MCF 10A (cell line): ENCODE measurements around the gene PXDC1. TPM values are rescaled to one million over a fixed set of nuclear protein-coding genes. Genes with fewer than 3 reads are reported as not detected.

Source experiments
- BruUV-seq: library from RNA; stranded (reverse); fragments of 400-500 nt; replicated peaks from 2 replicates; lab custom pipeline; 2021; lab: Mats Ljungman, UMichigan
- CTCF ChIA-PET: fragments of 300-600 bp; sonication (Branson Sonifier 250); formaldehyde crosslinking; extraction: SDS; loops from one replicate; lab custom pipeline; 2021; ENCODE audit warnings: antibody characterized with exemption, inconsistent platforms; lab: Yijun Ruan, JAX
- POLR2A ChIA-PET: fragments of 300-600, 350-650 bp; sonication (Branson Sonifier 250); formaldehyde crosslinking; extraction: SDS; loops from one replicate; lab custom pipeline; 2020; ENCODE audit warnings: antibody characterized with exemption, inconsistent platforms; lab: Yijun Ruan, JAX
- DNase-seq: peaks from one replicate; pipeline ENCODE4 v3.0.0-alpha.2; 2018; ENCODE audit not compliant: unreplicated experiment
- H3K27ac Mint-ChIP-seq: one replicate; pipeline ENCODE4 v1.8.0; 2022; ENCODE audit warnings: mild to moderate bottlenecking, low read depth, mixed read lengths; ENCODE audit not compliant: unreplicated experiment
- H3K27me3 Mint-ChIP-seq: one replicate; pipeline ENCODE4 v1.8.0; 2022; ENCODE audit warnings: mixed read lengths; ENCODE audit not compliant: insufficient read depth, unreplicated experiment
- H3K36me3 Mint-ChIP-seq: one replicate; pipeline ENCODE4 v1.8.0; 2022; ENCODE audit warnings: mild to moderate bottlenecking, moderate library complexity, mixed read lengths; ENCODE audit not compliant: insufficient read depth, unreplicated experiment
- H3K4me1 Mint-ChIP-seq: one replicate; pipeline ENCODE4 v1.8.0; 2022; ENCODE audit warnings: mixed read lengths; ENCODE audit not compliant: insufficient read depth, unreplicated experiment
- H3K4me3 Mint-ChIP-seq: one replicate; pipeline ENCODE4 v1.8.0; 2022; ENCODE audit warnings: mild to moderate bottlenecking, moderate library complexity, mixed read lengths; ENCODE audit not compliant: unreplicated experiment
- H3K9me3 Mint-ChIP-seq: one replicate; pipeline ENCODE4 v1.8.0; 2022; ENCODE audit warnings: mixed read lengths; ENCODE audit not compliant: unreplicated experiment
- intact Hi-C: fragments of 100-400 bp; cut with micrococcal nuclease; formaldehyde crosslinking; loops from 2 replicates; pipeline ENCODE4 v1.14.1; 2022
- total RNA-seq: library from RNA; stranded (reverse); gene quantifications from 2 replicates; pipeline ENCODE4 v1.2.3, GENCODE V29; 2022
- TF ChIP-seq, protein P1 (sequence below): fragments of 200-600 bp; IDR thresholded peaks from one replicate; pipeline ENCODE4 v1.8.0; 2022; ENCODE audit warnings: antibody characterized with exemption, mild to moderate bottlenecking; ENCODE audit not compliant: unreplicated experiment

Gene PXDC1
- total RNA-seq, 1 experiment from 2014 or later: 48.1 TPM

DNA sequence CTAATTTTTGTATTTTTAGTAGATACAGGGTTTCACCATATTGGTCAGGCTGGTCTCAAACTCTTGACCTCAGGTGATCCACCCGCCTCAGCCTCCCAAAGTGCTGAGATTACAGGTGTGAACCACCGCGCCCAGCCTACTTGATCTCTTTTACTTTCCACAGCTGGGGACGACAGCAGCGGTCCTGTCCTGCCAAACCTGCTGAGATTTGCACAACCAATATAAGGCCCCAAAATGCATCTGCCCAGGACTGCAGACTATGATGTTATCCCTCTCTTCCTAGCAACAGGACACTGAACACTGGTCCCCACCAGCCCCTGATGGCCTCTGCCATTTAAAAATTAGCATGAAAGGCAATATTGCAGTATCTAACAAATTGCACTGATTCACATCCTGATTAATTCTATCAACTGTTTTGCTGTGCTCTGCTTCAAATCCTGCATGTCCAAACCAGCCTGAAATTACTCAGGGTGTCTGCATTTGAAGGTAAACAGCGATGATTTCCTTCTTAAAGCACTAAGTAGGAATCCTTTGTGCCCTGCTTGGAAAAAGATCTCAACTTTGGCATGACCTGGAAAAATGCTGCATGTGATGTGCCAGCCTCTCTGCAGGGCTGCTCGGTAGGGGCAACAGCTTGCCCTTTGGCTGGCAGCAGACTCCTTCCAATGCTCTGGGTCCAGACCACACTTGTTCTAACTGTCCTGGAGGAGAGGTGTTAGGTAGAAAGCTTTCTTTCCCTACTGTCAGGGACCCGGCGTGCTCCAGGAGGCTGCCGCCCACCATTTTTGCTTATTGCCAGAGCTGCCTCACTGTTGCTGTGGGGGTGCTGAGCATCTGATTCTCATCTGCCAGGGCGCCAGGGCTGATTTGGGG lies 27.4 kb upstream of the PXDC1 start:
- no peaks in the 10 kb centered on the region for H3K27me3 Mint-ChIP-seq
- H3K4me1 Mint-ChIP-seq: peaks cover 22% of the 10 kb centered on the region
- intact Hi-C loops: no loop called here
- no peaks in the 10 kb centered on the region for H3K9me3 Mint-ChIP-seq
- POLR2A ChIA-PET: interaction anchor here (0.6 to 1.9 kb wide), 4 partner anchors 13 to 82 kb away, joined by 3 to 8 read pairs (median 4); no protein-coding TSS in a partner anchor
- BruUV-seq: no TSS peak
- peak overlapping the region; percentile 73 for H3K27ac Mint-ChIP-seq
- peaks cover 6% of the 10 kb centered on the region for H3K36me3 Mint-ChIP-seq
- no peak for DNase-seq
- CTCF ChIA-PET: interaction anchor here (1.4 kb wide), 1 partner anchor 36 kb away, joined by 3 read pairs; no protein-coding TSS in a partner anchor
- no peak overlapping the region for H3K4me3 Mint-ChIP-seq
- TF ChIP-seq, protein P1, sequence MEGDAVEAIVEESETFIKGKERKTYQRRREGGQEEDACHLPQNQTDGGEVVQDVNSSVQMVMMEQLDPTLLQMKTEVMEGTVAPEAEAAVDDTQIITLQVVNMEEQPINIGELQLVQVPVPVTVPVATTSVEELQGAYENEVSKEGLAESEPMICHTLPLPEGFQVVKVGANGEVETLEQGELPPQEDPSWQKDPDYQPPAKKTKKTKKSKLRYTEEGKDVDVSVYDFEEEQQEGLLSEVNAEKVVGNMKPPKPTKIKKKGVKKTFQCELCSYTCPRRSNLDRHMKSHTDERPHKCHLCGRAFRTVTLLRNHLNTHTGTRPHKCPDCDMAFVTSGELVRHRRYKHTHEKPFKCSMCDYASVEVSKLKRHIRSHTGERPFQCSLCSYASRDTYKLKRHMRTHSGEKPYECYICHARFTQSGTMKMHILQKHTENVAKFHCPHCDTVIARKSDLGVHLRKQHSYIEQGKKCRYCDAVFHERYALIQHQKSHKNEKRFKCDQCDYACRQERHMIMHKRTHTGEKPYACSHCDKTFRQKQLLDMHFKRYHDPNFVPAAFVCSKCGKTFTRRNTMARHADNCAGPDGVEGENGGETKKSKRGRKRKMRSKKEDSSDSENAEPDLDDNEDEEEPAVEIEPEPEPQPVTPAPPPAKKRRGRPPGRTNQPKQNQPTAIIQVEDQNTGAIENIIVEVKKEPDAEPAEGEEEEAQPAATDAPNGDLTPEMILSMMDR: no peak

DNA sequence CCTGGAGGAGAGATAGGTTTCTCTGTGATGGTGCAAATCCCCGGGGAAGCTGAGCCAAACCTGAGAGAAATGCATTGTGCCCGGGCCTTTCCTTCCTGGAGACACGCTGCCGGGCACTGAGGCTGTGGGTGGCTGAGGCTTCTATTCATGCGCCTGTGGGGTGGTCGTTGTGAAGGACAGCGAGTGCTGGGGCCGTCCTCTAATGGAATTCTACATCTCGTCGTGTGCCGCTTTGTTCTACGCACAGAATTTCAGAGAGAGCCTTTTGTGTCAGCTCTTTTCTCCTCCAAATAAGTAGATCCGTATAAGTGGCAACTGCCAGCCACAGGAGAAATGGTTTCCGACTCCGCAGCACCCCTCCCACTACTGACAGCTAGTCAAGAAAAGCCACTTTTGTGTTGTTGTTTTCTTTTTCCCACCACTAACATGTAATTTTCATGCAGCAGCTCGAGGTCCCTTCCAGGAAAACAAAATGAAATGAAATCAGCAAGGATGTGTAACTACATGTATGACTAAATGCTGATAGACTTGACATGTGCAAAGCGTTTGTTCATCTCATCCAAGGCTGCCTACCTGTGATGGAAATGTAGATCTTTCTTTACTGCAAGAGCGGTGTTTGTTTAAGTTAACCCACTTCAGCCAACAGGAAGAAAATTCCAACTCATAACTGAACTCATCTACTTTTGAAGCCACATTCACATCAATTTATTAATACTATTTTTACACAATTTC lies 26.4 kb upstream of the PXDC1 start:
- CTCF ChIA-PET: interaction anchor here (1.4 kb wide), 1 partner anchor 35 kb away, joined by 3 read pairs; no protein-coding TSS in a partner anchor
- peaks cover 6% of the 10 kb centered on the region for H3K36me3 Mint-ChIP-seq

DNA sequence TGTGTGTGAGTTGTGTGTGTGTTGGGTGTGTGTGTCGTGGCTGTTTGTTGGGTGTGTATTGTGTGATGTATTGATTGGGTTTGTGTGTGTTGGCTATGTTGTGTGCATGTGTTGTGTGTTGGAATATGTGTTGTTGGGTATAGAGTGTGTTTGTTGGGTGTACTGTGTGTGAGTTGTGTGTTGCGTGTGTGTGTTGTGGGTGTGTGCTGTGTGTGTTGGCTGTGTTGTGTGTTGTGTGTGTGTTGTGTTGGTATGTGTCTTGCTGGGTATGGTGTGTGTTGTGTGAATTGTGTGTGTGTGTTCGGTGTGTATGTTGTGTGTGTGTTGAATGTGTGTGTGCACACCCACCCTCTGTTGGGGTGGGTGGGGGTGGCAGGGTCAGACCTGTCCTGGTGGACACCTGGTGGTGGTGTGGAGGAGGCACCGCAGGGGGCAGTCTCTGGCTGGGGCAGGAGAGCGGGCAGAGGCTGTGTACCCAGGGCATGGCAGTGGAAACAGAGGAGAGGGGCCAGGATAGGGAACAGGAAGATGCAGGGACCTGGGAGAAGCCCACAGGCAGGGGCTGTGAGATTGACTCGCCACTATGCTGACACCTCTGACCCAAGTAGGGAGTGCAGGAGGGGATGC lies 25.5 kb upstream of the PXDC1 start:
- H3K36me3 Mint-ChIP-seq: peaks cover 6% of the 10 kb centered on the region
- no peak overlapping the region for H3K4me3 Mint-ChIP-seq
- no peaks in the 10 kb centered on the region for H3K27me3 Mint-ChIP-seq
- ChIA-PET CTCF (interaction anchor here (1.4 kb wide), 1 partner anchor 34 kb away, joined by 3 read pairs; no protein-coding TSS in a partner anchor), POLR2A (interaction anchor here (1.1 kb wide), 1 partner anchor 9 kb away, joined by 3 read pairs; no protein-coding TSS in a partner anchor)
- intact Hi-C loops: no loop called here
- H3K27ac Mint-ChIP-seq: no peak overlapping the region
- H3K4me1 Mint-ChIP-seq: peaks cover 20% of the 10 kb centered on the region
- TF ChIP-seq, protein P1: no peak
- no TSS peak for BruUV-seq
- no peak for DNase-seq
- no peaks in the 10 kb centered on the region for H3K9me3 Mint-ChIP-seq

More for the DNA sequence above, 26.4 kb upstream of the PXDC1 start:
- Mint-ChIP-seq H3K27ac (no peak overlapping the region), H3K27me3 (no peaks in the 10 kb centered on the region), H3K4me1 (peaks cover 21% of the 10 kb centered on the region), H3K9me3 (no peaks in the 10 kb centered on the region), H3K4me3 (no peak overlapping the region)
- POLR2A ChIA-PET: interaction anchor here (1.1 to 1.9 kb wide), 2 partner anchors 8 to 26 kb away, joined by 3 to 8 read pairs; no protein-coding TSS in a partner anchor
- TF ChIP-seq, protein P1: no peak
- no peak for DNase-seq
- intact Hi-C loops: no loop called here
- no TSS peak for BruUV-seq
